Mucosa of gallbladder (tissue), 1 donor: ENCODE results near the gene MED9. TPM values are rescaled to one million over a fixed set of nuclear protein-coding genes. Genes with fewer than 3 reads are reported as not detected.

ENCODE experiments used
- DNase-seq: peaks from one replicate; pipeline ENCODE4 v3.0.0-alpha.2; 2020; ENCODE audit warnings: low spot score
- total RNA-seq: library from RNA; stranded (reverse); gene quantifications from one replicate; pipeline ENCODE4 v1.2.1, GENCODE V29; 2021
- donor health status: DM: no; HTN: no; CAD: no.

MED9 gene
- total RNA-seq, 1 donor from 2014 or later = 13.9 TPM

GRCh38 chr17:17537311-17538099 is 60.7 kb downstream of the MED9 start:
- DNase-seq = peak; percentile 43

- peak; percentile 76 for DNase-seq
These were observed 61.9 kb downstream of the MED9 start for GRCh38 chr17:17538417-17539391.

GRCh38 chr17:17539591-17539990 is 62.8 kb downstream of the MED9 start:
- no peak for DNase-seq

- DNase-seq = no peak
These were observed 63.6 kb downstream of the MED9 start for GRCh38 chr17:17540278-17540906.

GRCh38 chr17:17540935-17541639 is 64.3 kb downstream of the MED9 start:
- DNase-seq = no peak

- no peak for DNase-seq
These were observed 64.8 kb downstream of the MED9 start for GRCh38 chr17:17541640-17542001.

Other genes starting within 250 kb of the MED9 start
- gene FLCN, start 239.8 kb upstream of the MED9 start, total RNA-seq = 110 TPM
- 43.8 TPM for gene COPS3, start 195.8 kb upstream of the MED9 start, total RNA-seq
- 3.2 TPM for gene NT5M, start 173.6 kb upstream of the MED9 start, total RNA-seq
- 4.6 TPM for gene RASD1, start 19.4 kb downstream of the MED9 start, total RNA-seq
- gene PEMT, start 114.7 kb downstream of the MED9 start, total RNA-seq = 18.5 TPM
- 60.3 TPM for gene RAI1, start 204.5 kb downstream of the MED9 start, total RNA-seq